OCI-LY7 (cell line): ENCODE results near the gene LRRC4C.

ENCODE experiments used
- EZH2phosphoT487 ChIP-seq: fragments of 200-600 bp; sonication (generic); IDR thresholded peaks from 2 replicates; pipeline ENCODE4 v1.6.1; 2018; ENCODE audit warnings: low read depth, borderline replicate concordance, mild to moderate bottlenecking, mixed run types, antibody characterized with exemption, low read length, moderate library complexity, mixed read lengths
- TF ChIP-seq, protein P1 (sequence below): fragments of 200-600 bp; sonication (generic); conservative IDR thresholded peaks from 2 replicates; pipeline ENCODE4 v1.5.1; 2014; ENCODE audit warnings: mild to moderate bottlenecking, antibody characterized with exemption, low read length, moderate library complexity, mixed read lengths

DNA sequence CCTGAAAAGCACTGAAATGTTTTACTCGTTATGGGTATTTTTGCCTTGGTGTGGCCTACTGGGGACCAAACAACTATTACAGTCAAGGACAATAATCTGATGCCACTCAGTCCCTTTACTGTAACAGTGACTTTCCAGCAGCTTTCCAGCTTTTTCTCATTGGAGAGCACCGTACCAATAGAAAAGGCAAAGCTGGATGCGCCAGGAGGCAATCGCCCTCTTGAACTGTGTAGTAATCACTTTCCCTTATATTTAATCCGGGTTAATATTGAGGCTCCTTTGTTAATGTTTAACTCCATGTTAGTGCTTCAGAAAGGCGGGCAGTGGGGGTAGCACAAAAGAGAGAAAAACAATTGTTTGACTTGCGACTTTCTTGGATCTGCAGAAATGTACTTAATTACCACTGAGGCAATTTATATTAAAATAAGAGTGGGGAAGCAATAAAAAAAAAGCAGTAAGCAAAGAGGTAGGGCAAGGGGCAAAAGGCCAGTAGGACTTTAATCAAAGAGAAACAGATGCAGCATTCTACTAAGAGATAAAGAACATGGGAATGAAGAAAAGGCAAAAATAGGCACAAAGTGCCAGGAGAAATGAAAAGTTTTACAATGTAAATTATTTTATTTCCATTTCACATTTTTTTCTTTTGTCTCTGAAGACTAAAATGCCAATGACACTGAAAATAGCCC, 81.6 kb downstream of the LRRC4C start:
- TF ChIP-seq EZH2phosphoT487: no peak
- TF ChIP-seq, protein P1, sequence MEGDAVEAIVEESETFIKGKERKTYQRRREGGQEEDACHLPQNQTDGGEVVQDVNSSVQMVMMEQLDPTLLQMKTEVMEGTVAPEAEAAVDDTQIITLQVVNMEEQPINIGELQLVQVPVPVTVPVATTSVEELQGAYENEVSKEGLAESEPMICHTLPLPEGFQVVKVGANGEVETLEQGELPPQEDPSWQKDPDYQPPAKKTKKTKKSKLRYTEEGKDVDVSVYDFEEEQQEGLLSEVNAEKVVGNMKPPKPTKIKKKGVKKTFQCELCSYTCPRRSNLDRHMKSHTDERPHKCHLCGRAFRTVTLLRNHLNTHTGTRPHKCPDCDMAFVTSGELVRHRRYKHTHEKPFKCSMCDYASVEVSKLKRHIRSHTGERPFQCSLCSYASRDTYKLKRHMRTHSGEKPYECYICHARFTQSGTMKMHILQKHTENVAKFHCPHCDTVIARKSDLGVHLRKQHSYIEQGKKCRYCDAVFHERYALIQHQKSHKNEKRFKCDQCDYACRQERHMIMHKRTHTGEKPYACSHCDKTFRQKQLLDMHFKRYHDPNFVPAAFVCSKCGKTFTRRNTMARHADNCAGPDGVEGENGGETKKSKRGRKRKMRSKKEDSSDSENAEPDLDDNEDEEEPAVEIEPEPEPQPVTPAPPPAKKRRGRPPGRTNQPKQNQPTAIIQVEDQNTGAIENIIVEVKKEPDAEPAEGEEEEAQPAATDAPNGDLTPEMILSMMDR: no peak
